CD4-positive, alpha-beta T cell (primary cell): ENCODE results near the gene BTBD1. TPM values are rescaled to one million over a fixed set of nuclear protein-coding genes. Genes with fewer than 3 reads are reported as not detected.

ENCODE experiments used
- ATAC-seq: fragments of 200-7000 bp; cut with Tn5 transposase; one replicate; pipeline ENCODE4 v1.10.0; 2022; ENCODE audit warnings: mild to moderate bottlenecking; ENCODE audit not compliant: poor library complexity
- CTCF ChIA-PET: fragments of 350-600 bp; sonication (Branson Sonifier 250); formaldehyde crosslinking; loops from one replicate; lab custom pipeline; 2021; ENCODE audit warnings: antibody characterized with exemption, inconsistent platforms; lab: Charles Lee
- POLR2A ChIA-PET: fragments of 350-600 bp; sonication (Branson Sonifier 250); formaldehyde crosslinking; loops from one replicate; lab custom pipeline; 2021; ENCODE audit warnings: antibody characterized with exemption, inconsistent platforms; lab: Charles Lee
- DNase-seq, 14 experiments: peaks; one replicate each; pipeline ENCODE4 v3.0.0-alpha.2; 2013 to 2020; ENCODE audit warnings: mixed read lengths in 2 of 14
- H3K27ac ChIP-seq, 2 donors: one replicate each; pipeline versions ENCODE4 v1.5.1 to v1.7.0; 2013; ENCODE audit warnings: low read length in 2 of 2, low read depth in 1 of 2, mild to moderate bottlenecking in 1 of 2
- H3K27me3 ChIP-seq, 2 experiments: 1 replicate in 1 of 2; 2 replicates in 1 of 2; pipeline versions ENCODE4 v1.6.1 to v1.7.0; 2013; ENCODE audit warnings: low read length in 2 of 2, control low read depth in 1 of 2, mild to moderate bottlenecking in 1 of 2, moderate library complexity in 1 of 2; ENCODE audit not compliant: insufficient read depth in 2 of 2, control insufficient read depth in 1 of 2
- H3K36me3 ChIP-seq: one replicate; pipeline ENCODE4 v1.6.1; 2013; ENCODE audit warnings: low read length, control low read depth; ENCODE audit not compliant: insufficient read depth
- H3K4me1 ChIP-seq: one replicate; pipeline ENCODE4 v1.6.1; 2013; ENCODE audit warnings: low read length, control low read depth; ENCODE audit not compliant: insufficient read depth
- H3K4me3 ChIP-seq: one replicate; pipeline ENCODE4 v1.5.1; 2013; ENCODE audit warnings: mild to moderate bottlenecking, low read length, moderate library complexity
- H3K9me3 ChIP-seq, 2 experiments: 1 replicate in 1 of 2; 2 replicates in 1 of 2; pipeline versions ENCODE4 v1.6.1 to v1.7.0; 2013; ENCODE audit warnings: low read length in 2 of 2, mild to moderate bottlenecking in 2 of 2, control low read depth in 1 of 2, moderate library complexity in 1 of 2; ENCODE audit not compliant: control insufficient read depth in 1 of 2, insufficient read depth in 1 of 2
- H3K27ac Mint-ChIP-seq: one replicate; pipeline ENCODE4 v1.8.0; 2020; ENCODE audit warnings: mixed read lengths
- H3K27me3 Mint-ChIP-seq: one replicate; pipeline ENCODE4 v1.8.0; 2021; ENCODE audit warnings: mixed read lengths
- H3K36me3 Mint-ChIP-seq: one replicate; pipeline ENCODE4 v1.8.0; 2021; ENCODE audit warnings: low read depth, mixed read lengths
- H3K4me1 Mint-ChIP-seq: one replicate; pipeline ENCODE4 v1.8.0; 2021; ENCODE audit warnings: low read depth, mixed read lengths
- H3K4me3 Mint-ChIP-seq: one replicate; pipeline ENCODE4 v1.8.0; 2020; ENCODE audit warnings: mild to moderate bottlenecking, mixed read lengths
- H3K9me3 Mint-ChIP-seq: one replicate; pipeline ENCODE4 v1.8.0; 2020; ENCODE audit warnings: mixed read lengths
- CTCF ChIP-seq: fragments of 200-600 bp; IDR thresholded peaks from one replicate; pipeline ENCODE4 v1.8.0; 2022; ENCODE audit warnings: antibody characterized with exemption, mild to moderate bottlenecking
- intact Hi-C, 2 experiments: fragments of 100-400 bp; cut with DNase I in 1 of 2; cut with micrococcal nuclease in 1 of 2; formaldehyde crosslinking; loops; one replicate each; pipeline versions ENCODE4 v1.15.1 to v1.9.0; 2023 to 2025; cut with DNase I, micrococcal nuclease
- microRNA-seq: library from miRNA; unstranded; fragments of <30 nt; microRNA quantifications from one replicate; pipeline ENCODE4 v1.2.0, GENCODE V29; 2021; ENCODE audit warnings: borderline microRNAs expressed, borderline replicate concordance
- total RNA-seq, 174 experiments: library from RNA in 2 of 174; stranded (reverse) in 2 of 174; gene quantifications; one replicate each; pipeline ENCODE4 v1.2.3 and lab custom pipeline; 2021 to 2026

BTBD1 gene
- total RNA-seq, 2 experiments from 2014 or later = 26.3 to 27.5 TPM

GRCh38 chr15:82966671-82967071 is 100.4 kb downstream of the BTBD1 start:
- no peaks in the 10 kb centered on the region for H3K9me3 Mint-ChIP-seq
- H3K4me1 Mint-ChIP-seq = no peaks in the 10 kb centered on the region
- ATAC-seq (no peak), DNase-seq (no peak)
- Histone ChIP-seq H3K27ac (no peak overlapping the region), H3K4me1 (no peaks in the 10 kb centered on the region), H3K36me3 (no peaks in the 10 kb centered on the region), H3K9me3 (no peaks in the 10 kb centered on the region), H3K27me3 (no peaks in the 10 kb centered on the region), H3K4me3 (no peak overlapping the region)
- ChIA-PET POLR2A (no interaction called here), CTCF (no interaction called here)
- H3K27ac Mint-ChIP-seq = no peak overlapping the region
- no peaks in the 10 kb centered on the region for H3K36me3 Mint-ChIP-seq
- TF ChIP-seq CTCF = no peak
- H3K4me3 Mint-ChIP-seq = no peak overlapping the region
- H3K27me3 Mint-ChIP-seq = no peaks in the 10 kb centered on the region
- intact Hi-C loops = no loop called here

Small RNA genes within 50 kb of the gene (microRNA-seq; reads per million reads assigned to microRNA genes)
- gene MIR4515 = not detected

Other genes with a start within 250 kb of the BTBD1 start
- gene HOMER2, start 114.5 kb downstream of the BTBD1 start, total RNA-seq = 1 to 10 TPM in 1 of 2 experiments, under 1 TPM in 1; 0.85 to 1.6 TPM
- gene RAMAC, start 81.0 kb downstream of the BTBD1 start, total RNA-seq = 10 to 100 TPM; 25.5 to 26.5 TPM
- 10 to 100 TPM in 1 of 2 experiments, 1 to 10 TPM in 1; 7.4 to 11.0 TPM for gene C15orf40, start 55.6 kb downstream of the BTBD1 start, total RNA-seq
- gene TM6SF1, start 40.4 kb upstream of the BTBD1 start, total RNA-seq = not detected
- gene HDGFL3, start 140.6 kb upstream of the BTBD1 start, total RNA-seq = 1 to 10 TPM; 5.5 to 5.9 TPM
- gene BNC1, start 217.4 kb upstream of the BTBD1 start, total RNA-seq = not detected